Activated CD4-positive, alpha-beta T cell treated with anti-CD3 and anti-CD28 coated beads for 48 hours (primary cell): ENCODE data around the gene VEZT.

ENCODE experiments used
- DNase-seq: peaks from one replicate; pipeline ENCODE4 v3.0.0-alpha.2; 2020

VEZT gene

GRCh38 chr12:95326445-95326844 lies 108.8 kb downstream of the VEZT start:
- no peak for DNase-seq

GRCh38 chr12:95326855-95327254 lies 109.2 kb downstream of the VEZT start:
- no peak for DNase-seq

GRCh38 chr12:95328708-95329107 lies 111.1 kb downstream of the VEZT start:
- no peak for DNase-seq

GRCh38 chr12:95335948-95336347 lies 118.3 kb downstream of the VEZT start:
- no peak for DNase-seq

GRCh38 chr12:95336387-95337067 lies 118.9 kb downstream of the VEZT start:
- DNase-seq = no peak

GRCh38 chr12:95337146-95337545 lies 119.5 kb downstream of the VEZT start:
- DNase-seq = no peak

- DNase-seq = no peak
Observed at GRCh38 chr12:95339086-95339788, 121.6 kb downstream of the VEZT start.

- no peak for DNase-seq
Observed at GRCh38 chr12:95342008-95342407, 124.4 kb downstream of the VEZT start.

GRCh38 chr12:95343461-95344230 lies 126.0 kb downstream of the VEZT start:
- DNase-seq = no peak

- no peak for DNase-seq
Observed at GRCh38 chr12:95349291-95349690, 131.7 kb downstream of the VEZT start.

- no peak for DNase-seq
Observed at GRCh38 chr12:95351748-95352147, 134.1 kb downstream of the VEZT start.
